ENCODE results near the gene OR4C11. TPM values are rescaled to one million over a fixed set of nuclear protein-coding genes. Genes with fewer than 3 reads are reported as not detected.

The OR4C11 gene, protein sequence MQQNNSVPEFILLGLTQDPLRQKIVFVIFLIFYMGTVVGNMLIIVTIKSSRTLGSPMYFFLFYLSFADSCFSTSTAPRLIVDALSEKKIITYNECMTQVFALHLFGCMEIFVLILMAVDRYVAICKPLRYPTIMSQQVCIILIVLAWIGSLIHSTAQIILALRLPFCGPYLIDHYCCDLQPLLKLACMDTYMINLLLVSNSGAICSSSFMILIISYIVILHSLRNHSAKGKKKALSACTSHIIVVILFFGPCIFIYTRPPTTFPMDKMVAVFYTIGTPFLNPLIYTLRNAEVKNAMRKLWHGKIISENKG
- not detected for total RNA-seq

DNA sequence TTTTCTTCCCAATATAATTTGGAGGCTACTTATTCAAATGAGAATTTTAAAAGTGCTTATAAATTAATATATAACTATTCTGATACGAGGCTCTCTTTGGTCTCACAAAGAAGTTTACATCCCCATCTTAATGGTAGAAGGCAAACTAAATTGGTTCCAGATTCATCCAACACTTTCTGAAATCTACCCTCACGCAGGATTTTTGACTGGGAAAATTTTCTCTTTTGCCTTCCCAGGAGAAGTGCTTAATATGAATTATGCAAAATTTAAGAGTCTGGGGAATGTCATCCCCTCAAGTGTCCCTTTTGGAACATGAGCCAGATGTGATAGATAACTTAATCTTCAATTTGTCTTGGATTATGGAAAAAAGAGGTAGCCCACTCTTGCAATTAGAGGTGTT, at the start of gene OR4C11:
Gene OR4C11 (minus strand): TSS at position 101 of the 400 bp plus-strand sequence. CDS start 3,272 bp downstream, outside the sequence.
- Histone ChIP-seq H3K4me1 (no peaks in the 10 kb centered on the region), H3K36me3 (no peaks in the 10 kb centered on the region), H3K27me3 (no peaks in the 10 kb centered on the region), H3K4me3 (no peak within 1 kb of the TSS), H3K27ac (no peak within 1 kb of the TSS), H3K9me3 (no peaks in the 10 kb centered on the region)
- DNase-seq (ENCODE audit: low spot score) = no peak
- TF ChIP-seq, protein P1, sequence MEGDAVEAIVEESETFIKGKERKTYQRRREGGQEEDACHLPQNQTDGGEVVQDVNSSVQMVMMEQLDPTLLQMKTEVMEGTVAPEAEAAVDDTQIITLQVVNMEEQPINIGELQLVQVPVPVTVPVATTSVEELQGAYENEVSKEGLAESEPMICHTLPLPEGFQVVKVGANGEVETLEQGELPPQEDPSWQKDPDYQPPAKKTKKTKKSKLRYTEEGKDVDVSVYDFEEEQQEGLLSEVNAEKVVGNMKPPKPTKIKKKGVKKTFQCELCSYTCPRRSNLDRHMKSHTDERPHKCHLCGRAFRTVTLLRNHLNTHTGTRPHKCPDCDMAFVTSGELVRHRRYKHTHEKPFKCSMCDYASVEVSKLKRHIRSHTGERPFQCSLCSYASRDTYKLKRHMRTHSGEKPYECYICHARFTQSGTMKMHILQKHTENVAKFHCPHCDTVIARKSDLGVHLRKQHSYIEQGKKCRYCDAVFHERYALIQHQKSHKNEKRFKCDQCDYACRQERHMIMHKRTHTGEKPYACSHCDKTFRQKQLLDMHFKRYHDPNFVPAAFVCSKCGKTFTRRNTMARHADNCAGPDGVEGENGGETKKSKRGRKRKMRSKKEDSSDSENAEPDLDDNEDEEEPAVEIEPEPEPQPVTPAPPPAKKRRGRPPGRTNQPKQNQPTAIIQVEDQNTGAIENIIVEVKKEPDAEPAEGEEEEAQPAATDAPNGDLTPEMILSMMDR (IDR thresholded peaks at IDR 0.05) = no peak

DNA sequence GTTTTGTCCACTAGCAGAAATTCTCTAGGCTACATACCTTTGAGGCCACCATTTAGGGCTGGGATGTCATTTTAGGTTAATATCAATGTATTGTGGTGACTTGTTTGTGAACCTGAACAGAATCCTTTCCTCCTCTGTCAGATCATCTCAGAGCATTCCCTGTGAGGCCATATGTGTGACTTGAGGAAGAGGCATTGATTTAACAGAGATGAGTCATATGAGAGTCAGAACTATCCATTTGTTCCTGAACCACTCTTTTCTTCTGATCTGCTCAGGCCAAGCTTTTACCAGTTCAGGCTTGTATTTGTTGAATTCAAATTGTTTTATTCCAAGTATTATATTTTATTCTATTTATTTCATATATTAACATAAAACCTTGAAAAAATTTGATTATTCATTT, 47.7 kb upstream of the OR4C11 start:
- Histone ChIP-seq H3K9me3 (no peaks in the 10 kb centered on the region), H3K4me3 (no peak overlapping the region), H3K27ac (no peak overlapping the region), H3K4me1 (no peaks in the 10 kb centered on the region), H3K36me3 (no peaks in the 10 kb centered on the region), H3K27me3 (no peaks in the 10 kb centered on the region)
- TF ChIP-seq, protein P1 (IDR thresholded peaks at IDR 0.05) = no peak
- no peak for DNase-seq (ENCODE audit: low spot score)

DNA sequence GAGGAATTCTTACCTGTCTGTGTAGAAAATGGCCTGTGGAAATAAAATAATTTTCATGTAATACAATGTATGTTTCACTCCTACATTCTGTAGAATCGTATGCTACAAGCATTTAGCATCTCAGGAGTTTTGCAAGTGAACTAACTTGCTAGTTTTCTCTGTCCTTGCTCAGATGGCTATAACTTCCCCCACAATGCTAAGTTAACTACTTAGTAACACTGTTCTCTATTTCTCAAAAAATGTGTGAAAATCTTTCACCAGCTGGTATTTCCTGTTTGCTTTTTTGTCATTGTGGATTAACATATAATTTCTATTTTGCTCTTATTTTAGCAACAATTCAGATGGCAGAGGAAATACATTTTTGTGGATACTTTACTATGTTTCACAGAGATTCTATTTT, 45.1 kb upstream of the OR4C11 start:
- Histone ChIP-seq H3K36me3 (no peaks in the 10 kb centered on the region), H3K27me3 (no peaks in the 10 kb centered on the region), H3K4me3 (no peak overlapping the region), H3K9me3 (no peaks in the 10 kb centered on the region), H3K4me1 (no peaks in the 10 kb centered on the region), H3K27ac (no peak overlapping the region)
- DNase-seq (ENCODE audit: low spot score) = no peak
- TF ChIP-seq, protein P1 (IDR thresholded peaks at IDR 0.05) = no peak

DNA sequence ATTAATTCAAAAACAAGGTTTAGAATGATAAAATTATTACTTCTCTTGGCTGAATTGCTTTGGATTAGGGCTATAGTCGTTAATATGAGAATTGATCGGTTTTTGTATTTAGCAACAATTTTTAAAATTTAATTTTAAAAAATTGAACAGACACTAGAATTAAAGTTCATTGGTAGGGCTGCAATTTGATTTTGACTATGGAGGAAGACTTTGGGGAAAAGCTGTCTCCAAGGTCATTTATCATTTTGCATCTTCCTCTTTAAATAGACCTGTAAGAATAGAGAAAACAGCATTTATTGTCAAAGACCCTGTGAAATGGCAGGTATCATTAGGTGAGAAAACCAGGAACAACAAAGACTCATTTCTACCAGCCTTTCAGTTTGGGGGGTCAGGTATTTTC, 40.6 kb upstream of the OR4C11 start, which contains the start of gene OR4S2:
Gene OR4S2 (plus strand): TSS at position 301 of the 400 bp plus-strand sequence. CDS start 2,577 bp downstream, outside the sequence.
- TF ChIP-seq, protein P1 (IDR thresholded peaks at IDR 0.05) = no peak
- Histone ChIP-seq H3K36me3 (no peaks in the 10 kb centered on the region), H3K4me1 (no peaks in the 10 kb centered on the region), H3K27me3 (no peaks in the 10 kb centered on the region), H3K4me3 (no peak within 1 kb of the TSS), H3K27ac (no peak within 1 kb of the TSS), H3K9me3 (no peaks in the 10 kb centered on the region)
- DNase-seq (ENCODE audit: low spot score) = no peak

DNA sequence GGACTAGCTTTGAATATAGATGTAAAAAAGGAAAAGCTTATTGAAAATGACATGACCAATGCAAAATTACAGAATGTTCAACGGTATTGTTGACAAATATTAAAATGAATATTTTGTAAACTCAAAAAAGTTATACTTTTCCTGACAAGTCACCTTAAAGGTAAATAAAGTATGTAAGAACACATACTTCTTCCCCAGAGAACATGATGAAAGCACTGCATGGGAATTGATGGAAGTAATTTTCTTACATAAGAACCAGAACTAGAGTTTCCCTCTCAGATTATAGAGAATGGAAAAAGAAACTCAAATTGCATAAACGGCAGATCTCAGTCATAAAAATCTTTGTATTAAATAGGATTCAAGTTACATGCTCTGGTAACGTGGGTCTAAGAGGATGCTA, 27.4 kb upstream of the OR4C11 start, which contains the start of gene OR4P4:
Gene OR4P4 (plus strand): TSS at position 301 of the 400 bp plus-strand sequence.
- Histone ChIP-seq H3K36me3 (no peaks in the 10 kb centered on the region), H3K4me3 (no peak within 1 kb of the TSS), H3K9me3 (no peaks in the 10 kb centered on the region), H3K4me1 (no peaks in the 10 kb centered on the region), H3K27ac (no peak within 1 kb of the TSS), H3K27me3 (no peaks in the 10 kb centered on the region)
- TF ChIP-seq, protein P1 (IDR thresholded peaks at IDR 0.05) = no peak
- no peak for DNase-seq (ENCODE audit: low spot score)

Data from right atrium auricular region (tissue), 2 donors.